ENCODE results near the gene FRA10AC1. TPM values are rescaled to one million over a fixed set of nuclear protein-coding genes. Genes with fewer than 3 reads are reported as not detected.

FRA10AC1 gene, protein sequence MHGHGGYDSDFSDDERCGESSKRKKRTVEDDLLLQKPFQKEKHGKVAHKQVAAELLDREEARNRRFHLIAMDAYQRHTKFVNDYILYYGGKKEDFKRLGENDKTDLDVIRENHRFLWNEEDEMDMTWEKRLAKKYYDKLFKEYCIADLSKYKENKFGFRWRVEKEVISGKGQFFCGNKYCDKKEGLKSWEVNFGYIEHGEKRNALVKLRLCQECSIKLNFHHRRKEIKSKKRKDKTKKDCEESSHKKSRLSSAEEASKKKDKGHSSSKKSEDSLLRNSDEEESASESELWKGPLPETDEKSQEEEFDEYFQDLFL
- total RNA-seq = 4.8 and 8.4 TPM in 2 replicates

GRCh38 chr10:93702210-93703001 lies at the start of gene FRA10AC1:
Gene FRA10AC1, minus strand, starts transcription at chr10:93702592. Its CDS starts 2,486 bp downstream, at chr10:93700106.

Other genes with a start within 250 kb of the FRA10AC1 start
- 173 and 292 TPM in 2 replicates for gene MYOF, start 220.3 kb downstream of the FRA10AC1 start, total RNA-seq
- gene CEP55, start 206.0 kb downstream of the FRA10AC1 start, total RNA-seq = 0.50 and 1.0 TPM in 2 replicates
- gene FFAR4, start 135.9 kb downstream of the FRA10AC1 start, total RNA-seq = not detected in 2 replicates
- not detected in 2 replicates for gene RBP4, start 101.4 kb downstream of the FRA10AC1 start, total RNA-seq
- not detected in 2 replicates for gene PDE6C, start 90.1 kb downstream of the FRA10AC1 start, total RNA-seq
- gene LGI1, start 55.3 kb upstream of the FRA10AC1 start, total RNA-seq = not detected in 2 replicates
- 3.1 and 4.3 TPM in 2 replicates for gene SLC35G1, start 191.4 kb upstream of the FRA10AC1 start, total RNA-seq

All from nasal cavity respiratory epithelium epithelial cell of viscerocranial mucosa (primary cell).